Stimulated activated CD4-positive, alpha-beta T cell treated with anti-CD3 and anti-CD28 coated beads, Interleukin-15, amount 100 ng/mL, for 24 hours (primary cell): Measurements from ENCODE around the gene BRSK1.

Experiments used
- DNase-seq: peaks from one replicate; pipeline ENCODE4 v3.0.0-alpha.2; 2020

Gene BRSK1

DNA sequence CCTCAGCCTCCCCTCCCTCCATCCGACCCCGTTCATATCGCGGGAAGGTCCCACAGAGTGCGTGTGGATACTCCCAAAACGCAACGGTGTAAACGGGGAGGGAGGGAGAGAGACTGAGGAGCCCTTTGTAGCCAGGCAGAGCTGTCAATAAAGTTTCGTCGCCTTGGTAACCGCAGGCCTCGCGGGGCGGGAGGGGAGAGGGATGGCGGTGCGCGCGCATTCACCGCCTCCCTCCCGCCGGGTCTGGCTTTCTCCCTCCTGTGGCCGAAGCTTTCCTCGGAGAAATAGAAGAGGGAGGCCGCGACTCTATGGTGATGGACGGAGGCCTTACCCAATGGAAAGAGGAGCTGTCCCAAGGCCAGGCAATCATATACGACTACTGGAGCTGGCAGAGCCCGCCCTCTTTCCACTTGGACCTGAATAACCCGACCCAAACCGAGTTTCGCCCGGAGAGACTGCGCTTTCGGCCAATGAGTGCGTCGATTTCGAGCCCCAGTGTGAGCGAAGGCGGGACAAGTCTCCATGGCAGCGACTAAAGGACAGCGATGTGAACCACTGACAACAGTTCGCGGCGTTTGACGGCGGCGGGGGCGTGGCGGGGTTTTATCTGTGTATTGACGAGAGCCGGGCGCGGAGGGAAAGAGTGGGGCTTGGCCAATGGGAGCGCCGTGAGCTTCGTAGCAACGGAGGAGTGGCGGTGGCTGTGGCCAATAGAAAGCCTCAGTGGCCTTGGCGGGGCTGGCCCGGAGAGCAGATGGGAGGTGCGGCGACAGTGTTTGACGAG lies 55.5 kb downstream of the BRSK1 start, which contains the start of gene KMT5C:
Gene KMT5C, plus strand, starts transcription at position 772 of the 784 bp plus-strand sequence. CDS start 2,061 bp downstream, outside the sequence.
- peak; percentile 100 for DNase-seq

DNA sequence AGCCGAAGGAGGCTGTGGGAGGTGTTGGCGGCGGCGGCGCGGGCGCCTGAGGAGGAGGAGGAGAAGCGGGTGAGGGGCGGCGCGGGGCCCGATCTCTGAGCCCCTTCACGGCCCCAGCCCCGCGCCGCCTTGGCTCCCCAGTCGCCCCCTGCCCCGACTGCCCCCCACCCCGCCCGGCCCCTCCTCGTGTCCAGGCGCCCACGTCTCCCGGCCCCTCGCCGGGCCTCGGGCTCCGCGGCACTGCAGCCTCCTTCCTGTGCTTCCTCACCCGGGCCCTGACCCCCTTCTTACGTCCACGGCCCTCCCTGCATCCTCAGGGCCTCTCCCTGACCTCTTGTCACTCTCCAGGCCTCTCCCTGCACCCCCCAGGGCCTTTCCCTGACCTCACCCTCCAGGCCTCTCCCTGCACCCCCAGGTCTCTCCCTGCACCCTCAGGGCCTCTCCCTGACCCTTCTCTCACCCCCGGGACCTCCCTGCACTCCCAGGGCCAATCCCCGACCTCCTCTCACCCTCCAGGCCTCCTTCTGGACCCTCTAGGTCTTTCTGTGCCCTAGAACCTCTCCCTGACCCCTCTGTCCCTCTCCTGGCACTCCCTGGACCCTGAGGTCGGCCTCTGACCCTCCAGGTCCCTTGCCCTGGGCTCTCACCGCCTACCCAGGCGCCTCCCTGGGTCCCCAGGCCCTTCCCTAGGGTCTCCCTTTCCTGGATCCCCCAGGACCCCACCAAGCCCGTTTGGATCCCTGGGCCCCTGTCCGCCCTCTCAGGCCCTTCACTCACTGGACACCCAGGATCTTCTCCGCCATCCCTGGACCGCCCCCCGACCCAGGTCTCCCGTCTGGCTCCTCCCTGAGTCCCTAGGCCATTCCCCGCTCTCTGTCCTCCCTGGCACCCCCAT lies 56.3 kb downstream of the BRSK1 start:
- DNase-seq, result no peak

DNA sequence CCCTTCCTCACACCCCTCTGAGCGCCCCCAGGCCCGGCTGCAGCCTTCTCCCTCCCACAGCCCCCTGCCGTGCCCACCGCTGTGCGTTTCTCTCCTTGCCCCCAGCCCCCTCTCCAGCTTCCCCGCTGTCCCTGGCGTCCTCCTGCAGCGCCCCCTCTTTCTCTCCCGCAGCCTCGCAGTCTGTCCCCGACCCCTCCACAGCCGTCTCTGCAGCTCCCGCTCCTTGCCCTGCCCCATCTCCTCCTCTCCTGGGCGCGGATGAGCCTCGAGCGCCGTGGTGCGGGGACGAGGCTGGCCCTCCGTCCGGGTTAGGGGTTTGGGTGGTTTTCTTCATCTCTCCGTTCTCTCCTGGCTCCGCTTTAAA lies 57.0 kb downstream of the BRSK1 start:
- peak; percentile 32 for DNase-seq

DNA sequence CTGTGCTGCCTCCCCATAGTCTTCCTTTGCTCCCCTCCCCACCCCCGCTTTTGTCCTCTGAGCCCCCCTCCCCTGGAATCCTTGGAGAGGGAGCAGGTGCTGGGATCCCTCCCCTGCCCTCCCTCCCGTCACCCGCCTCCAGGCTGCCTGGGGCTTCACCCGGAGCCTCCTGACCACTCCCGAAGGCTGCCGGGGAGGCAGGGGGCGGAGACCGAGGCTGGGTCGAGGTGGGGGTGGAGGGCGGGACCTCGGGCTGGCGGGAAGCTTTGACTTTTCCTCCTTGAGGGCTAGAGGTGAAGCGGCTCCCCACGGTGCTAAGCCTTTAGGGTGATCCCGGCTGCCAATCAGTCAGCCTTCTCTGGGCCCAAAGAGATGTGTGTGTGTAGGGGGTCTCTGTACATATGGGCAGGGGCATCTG lies 57.4 kb downstream of the BRSK1 start:
- peak; percentile 87 for DNase-seq

DNA sequence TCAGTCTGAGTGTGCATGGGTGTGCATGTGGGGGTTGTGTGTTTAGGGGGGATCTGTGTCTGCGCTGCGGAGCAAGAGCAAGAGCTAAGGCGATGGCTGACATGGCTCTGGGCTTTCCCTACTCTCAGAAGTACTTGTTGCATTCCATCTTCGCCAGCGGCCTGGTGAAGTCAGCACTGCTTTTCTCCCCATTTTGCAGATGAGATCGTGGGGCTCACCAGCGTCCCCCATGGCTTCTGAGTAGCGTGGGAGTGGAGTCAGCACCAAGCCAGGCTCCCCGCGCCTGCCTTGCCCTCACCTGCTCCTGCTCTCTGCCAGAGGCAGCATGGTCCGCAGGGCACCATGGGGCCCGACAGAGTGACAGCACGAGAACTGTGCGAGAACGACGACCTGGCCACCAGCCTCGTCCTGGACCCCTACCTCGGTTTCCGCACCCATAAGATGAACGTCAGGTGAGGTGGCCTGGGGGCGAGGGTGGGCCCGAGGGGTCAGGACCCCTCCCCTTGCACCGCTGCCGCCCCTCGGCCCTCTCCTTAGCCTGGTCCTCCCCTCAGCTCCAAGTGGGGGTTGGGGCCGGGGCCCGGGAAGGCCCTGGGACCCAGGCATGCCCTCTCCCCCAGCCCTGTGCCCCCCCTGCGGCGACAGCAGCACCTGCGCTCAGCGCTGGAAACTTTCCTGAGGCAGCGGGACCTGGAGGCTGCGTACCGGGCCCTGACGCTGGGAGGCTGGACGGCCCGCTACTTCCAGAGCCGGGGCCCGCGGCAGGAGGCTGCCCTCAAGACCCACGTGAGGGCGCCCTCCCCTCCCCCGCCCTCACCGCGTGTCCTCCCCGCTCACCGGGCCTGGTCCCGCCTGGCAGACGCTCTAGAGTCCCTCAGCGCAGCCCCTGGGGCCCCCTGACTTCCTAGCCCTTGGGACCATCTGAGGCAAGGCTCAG lies 58.1 kb downstream of the BRSK1 start:
- no peak for DNase-seq

DNA sequence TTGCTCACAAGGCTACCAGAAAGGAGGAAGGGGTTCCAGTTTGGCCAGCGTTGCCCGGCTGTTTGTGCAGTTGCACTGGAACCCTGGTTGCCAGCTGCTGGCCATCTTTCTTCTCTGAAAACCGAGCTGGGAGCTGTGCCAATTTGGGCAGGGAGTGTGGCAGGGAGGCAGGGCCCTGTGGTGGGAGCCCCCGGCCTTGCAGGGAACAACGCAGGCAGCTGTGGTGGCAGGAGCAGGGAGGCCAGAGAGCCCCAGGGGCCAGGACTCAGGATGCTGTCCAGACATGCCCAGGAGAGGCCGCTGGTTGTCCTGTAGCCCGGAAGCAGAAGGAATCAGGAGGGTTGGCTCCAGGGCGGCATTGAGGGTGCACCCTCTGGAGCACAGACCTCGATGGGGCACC lies 60.6 kb downstream of the BRSK1 start:
- no peak for DNase-seq

DNA sequence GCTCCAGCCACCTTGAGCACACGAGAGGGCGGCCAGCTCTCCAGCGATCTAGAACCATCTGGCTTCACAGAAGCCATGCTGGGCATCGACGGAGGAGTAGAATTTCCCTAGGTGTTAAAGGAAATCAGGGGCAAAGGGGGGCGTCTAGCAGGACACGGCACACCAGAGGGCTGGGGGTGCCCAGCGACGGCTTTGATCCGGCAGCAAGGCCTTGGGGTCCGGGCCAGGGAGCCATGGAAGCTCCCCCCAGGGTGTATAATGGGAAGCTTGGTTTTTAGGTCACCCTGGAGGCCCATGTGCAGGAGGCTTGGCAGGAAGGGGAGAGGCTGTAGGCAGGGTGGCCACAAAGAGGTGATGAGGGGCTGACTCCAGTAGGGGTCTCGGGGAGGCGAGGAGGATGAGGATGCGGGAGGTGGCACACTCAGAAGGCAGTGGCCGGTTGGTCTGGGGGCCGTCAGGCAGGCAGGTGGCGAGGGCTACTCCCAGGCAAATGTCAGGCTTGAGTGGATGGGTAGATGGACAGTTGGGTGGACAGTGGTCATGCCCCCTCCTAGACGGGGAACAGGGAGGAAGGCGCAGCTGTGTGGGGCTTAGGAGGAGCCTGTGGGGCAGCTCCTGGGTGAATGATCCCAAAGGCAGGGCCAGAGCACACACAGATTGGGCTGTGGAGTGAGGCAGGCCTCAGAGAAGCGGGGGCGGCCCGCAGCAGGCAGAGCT lies 61.5 kb downstream of the BRSK1 start:
- no peak for DNase-seq

DNA sequence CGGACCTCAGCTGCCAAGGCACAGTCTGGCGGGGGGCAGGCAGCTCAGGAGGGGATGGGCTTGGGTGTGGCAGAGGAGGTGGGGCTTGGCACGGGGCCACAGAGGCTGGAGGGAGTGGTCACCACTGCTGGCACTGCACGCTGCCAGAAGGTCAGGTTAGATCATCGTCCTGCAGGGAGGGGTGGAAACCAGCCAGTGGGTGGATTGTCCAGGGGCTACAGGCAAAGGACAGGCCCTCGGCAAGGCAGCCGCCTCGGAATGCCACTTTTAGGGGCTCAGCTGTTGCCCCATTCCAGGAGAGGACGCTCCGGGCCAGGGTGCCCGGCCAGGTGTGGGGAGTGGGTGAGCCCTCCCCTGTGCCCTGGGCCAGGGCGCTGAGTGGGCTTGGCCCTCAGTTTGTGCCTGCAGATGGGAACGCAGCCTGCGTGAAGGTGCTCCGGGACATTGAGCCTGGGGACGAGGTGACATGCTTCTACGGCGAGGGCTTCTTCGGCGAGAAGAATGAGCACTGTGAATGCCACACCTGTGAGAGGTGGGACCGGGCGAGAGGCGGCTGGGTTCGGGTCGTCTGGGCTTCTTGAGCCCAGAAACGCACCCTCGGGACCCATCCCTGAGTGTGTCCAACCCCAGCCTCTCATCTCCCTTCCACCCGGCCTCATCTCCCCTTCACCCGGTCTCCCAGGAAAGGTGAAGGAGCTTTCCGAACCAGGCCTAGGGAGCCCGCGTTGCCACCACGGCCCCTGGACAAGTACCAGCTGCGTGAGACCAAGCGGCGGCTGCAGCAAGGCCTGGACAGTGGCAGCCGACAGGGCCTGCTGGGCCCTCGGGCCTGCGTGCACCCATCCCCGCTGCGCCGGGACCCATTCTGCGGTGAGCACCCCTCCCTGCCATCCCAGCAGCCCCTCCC lies 62.3 kb downstream of the BRSK1 start:
- no peak for DNase-seq

DNA sequence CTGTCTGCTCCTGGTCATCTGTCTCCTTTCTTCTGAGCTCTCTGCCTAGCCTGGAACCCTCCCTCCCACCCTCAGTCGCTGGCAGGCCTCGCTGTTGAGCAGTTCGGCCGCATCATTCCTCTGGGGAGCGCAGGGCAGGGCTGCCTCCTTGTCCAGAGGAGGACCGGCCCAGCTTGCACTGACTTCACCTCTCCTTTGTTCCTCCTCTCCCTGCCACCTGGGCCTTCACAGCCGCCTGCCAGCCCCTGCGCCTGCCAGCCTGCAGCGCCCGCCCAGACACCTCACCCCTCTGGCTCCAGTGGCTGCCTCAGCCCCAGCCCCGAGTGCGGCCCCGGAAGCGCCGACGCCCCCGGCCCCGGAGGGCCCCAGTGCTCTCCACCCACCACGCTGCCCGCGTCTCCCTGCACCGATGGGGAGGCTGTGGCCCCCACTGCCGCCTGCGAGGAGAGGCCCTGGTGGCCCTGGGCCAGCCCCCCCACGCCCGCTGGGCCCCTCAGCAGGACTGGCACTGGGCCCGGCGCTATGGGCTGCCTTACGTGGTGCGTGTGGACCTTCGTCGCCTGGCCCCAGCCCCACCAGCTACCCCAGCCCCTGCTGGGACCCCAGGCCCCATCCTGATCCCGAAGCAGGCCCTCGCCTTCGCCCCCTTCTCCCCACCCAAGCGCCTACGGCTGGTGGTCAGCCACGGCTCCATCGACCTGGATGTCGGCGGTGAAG lies 63.1 kb downstream of the BRSK1 start:
- no peak for DNase-seq

DNA sequence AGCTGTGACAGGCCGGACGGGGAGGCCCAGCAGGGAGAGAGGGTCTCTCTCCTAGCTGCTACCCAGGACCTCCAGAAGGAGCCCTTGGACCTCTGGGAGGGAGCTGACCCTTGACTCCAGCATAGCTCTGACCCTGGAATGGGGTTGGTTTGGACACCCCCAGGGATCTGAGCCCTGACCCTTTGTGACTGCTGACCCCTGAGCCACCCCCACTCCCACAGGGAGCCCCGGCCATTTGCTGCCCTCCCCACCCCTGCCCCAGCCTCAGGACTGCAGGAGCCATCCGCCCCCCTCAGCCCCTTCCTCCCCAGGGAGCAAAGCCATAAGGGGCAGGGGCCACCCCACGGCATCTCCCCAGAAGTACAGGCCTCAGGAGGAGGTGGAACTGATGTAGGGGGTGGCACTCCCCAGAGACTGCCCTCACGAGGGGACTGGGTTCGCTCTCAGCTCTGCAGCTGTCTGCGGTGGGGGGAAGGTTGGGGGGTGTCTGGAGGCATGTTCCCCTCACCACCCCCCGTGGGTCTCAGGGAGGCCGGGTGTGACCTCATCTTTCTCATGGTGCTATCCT lies 63.7 kb downstream of the BRSK1 start:
- no peak for DNase-seq

DNA sequence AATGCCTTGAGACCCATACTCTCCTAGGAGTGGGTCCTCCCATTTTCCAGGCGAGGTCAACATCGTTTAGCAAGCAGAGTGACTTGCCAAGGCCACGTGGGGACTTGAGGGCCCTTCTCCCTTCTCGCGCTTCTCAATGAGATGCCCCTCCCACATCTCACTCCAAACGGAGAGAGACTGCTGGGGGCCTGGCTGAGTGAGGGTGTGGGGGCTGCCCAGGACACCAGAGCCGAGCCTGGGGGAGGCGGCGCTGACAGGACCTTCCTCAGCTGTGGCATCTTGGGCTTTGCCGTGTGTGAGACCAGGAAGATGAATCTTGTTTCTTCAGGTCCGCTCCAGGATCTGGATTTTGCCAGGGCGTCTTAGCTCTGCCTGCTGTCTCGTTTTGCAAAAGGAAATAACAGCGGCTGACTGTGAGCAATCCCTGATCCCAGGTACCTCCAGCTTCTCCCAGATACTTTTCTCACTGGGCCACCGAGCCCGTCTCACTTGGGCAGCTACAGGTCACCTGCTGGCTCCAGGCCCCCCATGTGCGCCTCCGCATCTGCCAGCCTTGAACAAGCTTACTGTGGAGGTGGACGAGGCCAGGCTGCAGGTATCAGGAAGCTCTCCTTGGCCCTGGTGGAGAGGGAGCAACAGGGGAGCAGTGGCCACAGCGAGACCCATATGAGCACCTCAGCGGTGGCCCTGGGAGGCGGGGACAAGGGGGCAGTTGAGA lies 64.7 kb downstream of the BRSK1 start:
- no peak for DNase-seq

DNA sequence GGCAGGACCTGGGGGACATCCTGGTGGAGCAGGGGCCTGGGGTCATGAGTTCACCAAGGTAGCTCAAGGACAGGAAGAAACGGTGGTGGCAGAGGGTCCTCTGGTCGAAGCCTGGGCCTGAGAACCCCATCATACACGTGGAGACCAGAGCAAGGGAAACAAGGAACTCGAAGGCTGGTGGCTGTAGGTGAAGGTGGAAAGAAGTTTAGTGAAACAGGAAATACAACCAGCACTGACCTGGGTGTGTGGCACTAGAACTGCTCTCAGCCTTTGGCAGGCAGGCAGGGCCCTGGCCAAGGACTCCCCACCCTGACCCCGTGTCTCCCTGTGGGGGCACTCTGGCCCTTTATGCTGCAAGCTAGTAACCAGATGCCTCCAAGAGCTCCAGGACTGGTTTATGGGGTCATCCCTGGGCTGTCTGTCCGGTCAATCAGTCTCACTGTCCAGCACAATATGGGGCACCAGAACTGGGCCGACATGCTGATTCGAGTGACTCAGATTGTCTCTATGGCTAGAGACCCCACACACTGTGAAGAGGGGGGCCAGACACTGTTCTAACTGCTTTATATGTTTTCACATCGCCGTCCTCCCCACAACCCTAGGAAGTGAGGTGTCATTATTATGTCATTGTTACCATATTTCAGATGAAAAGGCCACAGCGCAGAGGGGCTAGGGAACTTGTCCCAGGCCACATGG lies 67.0 kb downstream of the BRSK1 start:
- no peak for DNase-seq

DNA sequence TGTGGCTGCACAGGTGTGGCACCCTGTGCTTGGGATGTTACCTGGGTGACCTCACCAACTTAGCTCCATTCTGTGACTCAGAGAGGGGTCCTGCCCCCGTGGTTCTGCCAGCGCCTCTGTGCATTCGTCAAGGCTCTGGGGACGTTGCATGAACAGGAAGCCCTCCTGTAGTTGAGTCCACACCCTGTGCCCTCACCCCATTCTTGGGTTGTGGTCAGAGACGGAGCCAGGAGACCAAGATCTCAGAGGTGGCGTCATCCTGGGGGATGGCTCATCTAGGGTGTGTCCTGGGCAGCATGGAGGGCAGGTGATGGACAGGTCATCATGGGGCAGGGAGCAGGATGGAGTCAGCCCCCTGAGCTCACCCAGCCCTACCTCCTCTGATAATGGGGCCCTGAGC lies 68.2 kb downstream of the BRSK1 start:
- no peak for DNase-seq

DNA sequence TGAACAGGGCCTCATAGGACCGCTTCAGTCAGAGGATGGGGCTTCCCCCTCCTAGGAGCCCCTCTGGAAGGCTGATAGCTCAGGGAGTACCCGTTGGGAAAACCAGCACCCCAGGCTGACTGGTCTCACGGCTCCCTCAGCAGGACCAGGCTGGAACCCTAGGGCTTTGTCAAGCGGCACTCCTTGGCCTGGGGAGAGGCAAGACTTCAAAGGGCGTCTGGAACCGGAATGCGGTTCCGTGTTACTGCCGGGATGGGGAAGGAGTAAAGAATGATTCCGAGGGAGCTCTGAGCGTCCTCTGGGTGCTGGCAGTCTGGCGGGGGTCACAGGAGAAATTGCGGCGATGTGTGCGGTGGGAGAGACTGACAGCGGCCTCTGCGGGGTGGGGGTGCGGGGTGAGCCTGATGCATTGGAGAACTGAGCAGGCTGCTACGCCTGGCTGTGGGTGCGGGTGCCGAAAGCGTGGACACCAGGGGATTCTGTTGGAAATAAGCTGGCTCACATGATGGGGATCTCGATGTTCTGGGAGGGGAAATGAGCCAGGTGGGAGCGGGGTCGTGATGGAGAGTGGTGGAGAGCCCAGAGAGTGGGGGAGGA lies 68.8 kb downstream of the BRSK1 start:
- DNase-seq, result no peak

DNA sequence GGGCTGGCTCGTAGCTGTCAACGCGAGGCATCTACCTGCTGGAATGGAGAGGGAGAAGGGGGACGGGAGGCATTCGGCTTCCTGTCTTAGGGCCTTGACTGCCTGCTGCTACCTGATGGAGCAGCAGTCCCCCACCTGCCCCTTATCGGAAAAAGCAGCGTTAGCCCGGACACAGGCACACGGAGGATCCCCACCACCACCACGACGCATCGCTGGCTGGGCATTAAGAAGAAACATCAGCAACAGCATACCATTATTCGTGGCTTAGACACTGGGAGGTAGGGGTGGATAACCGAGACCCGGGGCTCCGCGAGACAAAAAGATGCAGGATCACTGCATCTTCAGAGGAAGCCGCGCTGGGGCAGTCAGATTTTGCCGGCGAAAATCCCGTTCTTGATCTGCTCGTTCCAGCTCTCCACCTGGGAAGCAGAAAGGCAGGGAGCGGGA lies 69.6 kb downstream of the BRSK1 start:
- DNase-seq, result no peak

DNA sequence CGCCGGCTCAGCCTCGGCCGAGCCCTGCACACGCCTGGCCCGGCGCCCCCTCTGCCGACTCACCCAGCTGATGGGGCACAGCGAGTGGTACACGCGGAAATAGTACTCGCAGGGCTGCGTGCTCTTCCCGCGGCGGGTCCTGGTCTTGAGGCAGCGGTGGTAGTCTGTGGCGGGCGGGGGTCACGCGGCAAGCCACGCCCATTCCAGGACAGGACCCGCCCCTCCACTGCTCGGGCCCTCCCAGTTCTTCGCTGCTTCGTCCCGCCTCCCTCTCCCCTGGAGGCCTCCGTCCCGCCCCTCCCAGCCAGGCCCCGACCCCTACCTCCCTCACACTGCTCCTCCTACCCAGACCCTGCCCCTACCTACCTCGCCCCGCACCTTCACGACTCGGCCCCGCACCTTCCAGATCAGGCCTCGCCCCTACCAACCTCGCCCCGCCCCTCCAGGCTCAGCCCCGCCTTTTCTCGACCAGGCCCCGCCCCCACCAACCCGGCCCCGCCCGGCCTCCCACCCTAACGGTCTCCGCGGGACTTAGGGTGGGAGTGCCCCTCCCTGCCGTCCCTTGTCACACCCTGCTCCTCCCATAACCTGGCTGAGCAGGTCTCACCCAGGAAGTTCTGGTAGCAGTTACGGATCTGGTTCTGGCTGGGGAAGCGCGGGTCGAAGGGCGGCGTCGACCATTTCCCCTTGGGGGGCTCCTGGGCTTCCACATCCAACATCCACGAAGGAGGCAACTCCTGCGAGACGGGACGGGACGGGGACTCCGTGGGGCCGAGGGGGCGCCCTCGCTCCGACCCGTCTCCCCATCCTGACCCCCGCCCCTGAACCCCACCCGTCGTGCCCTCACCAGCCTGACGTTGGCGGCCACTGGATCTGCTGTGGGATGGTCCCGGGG lies 70.3 kb downstream of the BRSK1 start:
- peak; percentile 63 for DNase-seq

DNA sequence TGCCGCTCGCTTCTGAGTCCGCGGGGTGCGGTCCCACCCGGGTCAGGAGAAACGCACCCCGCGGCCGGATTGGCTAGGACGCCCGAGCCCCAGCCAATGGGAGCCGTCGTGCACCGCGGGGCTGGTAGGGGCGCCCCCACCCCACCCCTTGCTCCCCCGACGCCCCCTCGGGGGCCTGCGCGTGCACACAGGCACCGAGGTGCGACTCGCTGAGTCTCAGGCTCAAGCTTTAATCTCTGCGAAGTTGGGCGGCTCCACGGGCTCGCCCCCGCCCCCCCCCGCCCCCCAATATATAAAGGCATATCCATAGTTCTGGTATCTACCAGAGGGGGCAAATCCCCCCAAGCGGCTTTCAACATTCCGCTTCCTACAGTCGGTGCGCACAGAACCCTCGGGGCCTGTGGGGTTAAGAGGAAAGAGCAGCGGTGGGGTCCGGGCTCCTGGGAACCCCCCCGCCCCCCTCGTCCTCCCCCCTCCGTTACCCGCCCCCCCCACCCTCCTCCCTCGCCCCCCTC lies 71.0 kb downstream of the BRSK1 start, which contains the start of gene COX6B2:
Gene COX6B2, minus strand, starts transcription at position 22 of the 515 bp plus-strand sequence. CDS start 198 bp downstream, outside the sequence.
- DNase-seq, result no peak
